MM.1S (cell line): Measurements from ENCODE around the gene ARL3.

Source experiments
- DNase-seq: peaks from one replicate; pipeline ENCODE4 v3.0.0-alpha.2; 2015
- H2AFZ ChIP-seq: fragments of 300-600 bp; sonication (generic); 2 replicates; pipeline ENCODE4 v1.6.0; 2016; ENCODE audit warnings: antibody characterized with exemption, low read length
- H3F3A ChIP-seq: fragments of 300-600 bp; sonication (generic); 2 replicates; pipeline ENCODE4 v1.6.1; 2016; ENCODE audit warnings: mild to moderate bottlenecking, antibody characterized with exemption, low read length, moderate library complexity, mixed read lengths; ENCODE audit not compliant: insufficient read depth
- H3K27ac ChIP-seq: fragments of 300-600 bp; sonication (generic); 2 replicates; pipeline ENCODE4 v1.5.1; 2016; ENCODE audit warnings: mild to moderate bottlenecking, low read length
- H3K27me3 ChIP-seq: fragments of 300-600 bp; sonication (generic); replicated peaks from 2 replicates; pipeline ENCODE4 v1.6.0; 2016; ENCODE audit warnings: low read length; ENCODE audit not compliant: insufficient read depth
- H3K36me3 ChIP-seq: fragments of 300-600 bp; sonication (generic); replicated peaks from 2 replicates; pipeline ENCODE4 v1.6.1; 2016; ENCODE audit warnings: mild to moderate bottlenecking, low read length, mixed read lengths; ENCODE audit not compliant: insufficient read depth
- H3K4me1 ChIP-seq: fragments of 300-600 bp; sonication (generic); 2 replicates; pipeline ENCODE4 v1.6.1; 2016; ENCODE audit warnings: low read length, mixed read lengths
- H3K4me2 ChIP-seq: fragments of 300-600 bp; sonication (generic); 2 replicates; pipeline ENCODE4 v1.6.0; 2016; ENCODE audit warnings: low read depth, low read length
- H3K4me3 ChIP-seq: fragments of 300-600 bp; sonication (generic); 2 replicates; pipeline ENCODE4 v1.5.1; 2016; ENCODE audit warnings: low read length, mixed read lengths
- H3K79me2 ChIP-seq: fragments of 300-600 bp; sonication (generic); 2 replicates; pipeline ENCODE4 v1.6.1; 2016; ENCODE audit warnings: mixed run types, low read length, mixed read lengths
- H3K9ac ChIP-seq: fragments of 300-600 bp; sonication (generic); 2 replicates; pipeline ENCODE4 v1.6.1; 2016; ENCODE audit warnings: low read length, mixed read lengths
- H3K9me2 ChIP-seq: fragments of 300-600 bp; sonication (generic); replicated peaks from 2 replicates; pipeline ENCODE4 v1.6.1; 2016; ENCODE audit warnings: mild to moderate bottlenecking, low read length, mixed read lengths; ENCODE audit not compliant: insufficient read depth
- H3K9me3 ChIP-seq: fragments of 300-600 bp; sonication (generic); replicated peaks from 2 replicates; pipeline ENCODE4 v1.6.1; 2016; ENCODE audit warnings: mild to moderate bottlenecking, low read length, mixed read lengths; ENCODE audit not compliant: insufficient read depth
- H4K20me1 ChIP-seq: fragments of 300-600 bp; sonication (generic); 2 replicates; pipeline ENCODE4 v1.6.1; 2016; ENCODE audit warnings: mild to moderate bottlenecking, low read length, moderate library complexity, mixed read lengths; ENCODE audit not compliant: insufficient read depth
- CTCF ChIP-seq: fragments of 300-600 bp; sonication (generic); IDR thresholded peaks from 2 replicates; pipeline ENCODE4 v1.5.1; 2016; ENCODE audit warnings: antibody characterized with exemption, low read length, mixed read lengths
- EZH2 ChIP-seq: fragments of 300-600 bp; sonication (generic); optimal IDR thresholded peaks from 2 replicates; pipeline ENCODE3; 2017; ENCODE audit warnings: low read depth, mild to moderate bottlenecking, antibody characterized with exemption, low read length, mixed read lengths
- EZH2phosphoT487 ChIP-seq: fragments of 300-600 bp; sonication (generic); IDR thresholded peaks from 2 replicates; pipeline ENCODE4 v1.6.1; 2018; ENCODE audit warnings: antibody characterized with exemption, low read length

Gene ARL3

GRCh38 chr10:102630663-102631062, 83.5 kb downstream of the ARL3 start:
- Histone ChIP-seq H3K9me2 (no peaks in the 10 kb centered on the region), H3K27me3 (no peaks in the 10 kb centered on the region), H3K4me1 (no peaks in the 10 kb centered on the region), H4K20me1 (no peaks in the 10 kb centered on the region), H3K9ac (no peak overlapping the region), H3K36me3 (no peaks in the 10 kb centered on the region), H3K9me3 (no peaks in the 10 kb centered on the region), H3K4me3 (no peak overlapping the region), H3K27ac (no peak overlapping the region), H2AFZ (no peak overlapping the region), H3K79me2 (no peaks in the 10 kb centered on the region), H3F3A (no peaks in the 10 kb centered on the region), H3K4me2 (no peak overlapping the region)
- TF ChIP-seq CTCF (no peak), EZH2phosphoT487 (no peak)
- no peak for DNase-seq

- Histone ChIP-seq H4K20me1 (no peaks in the 10 kb centered on the region), H3K9me2 (no peaks in the 10 kb centered on the region), H3K27ac (no peak overlapping the region), H3K9me3 (no peaks in the 10 kb centered on the region), H3K4me3 (no peak overlapping the region), H3K9ac (no peak overlapping the region), H3K27me3 (no peaks in the 10 kb centered on the region), H3K4me2 (no peak overlapping the region), H3K79me2 (no peaks in the 10 kb centered on the region), H3K36me3 (no peaks in the 10 kb centered on the region), H3K4me1 (no peaks in the 10 kb centered on the region), H3F3A (no peaks in the 10 kb centered on the region), H2AFZ (no peak overlapping the region)
- no peak for DNase-seq
- TF ChIP-seq EZH2 (no peak), CTCF (no peak), EZH2phosphoT487 (no peak)
Measured at GRCh38 chr10:102629661-102630614, 84.3 kb downstream of the ARL3 start.

GRCh38 chr10:102628451-102628911, 85.7 kb downstream of the ARL3 start:
- Histone ChIP-seq H3K4me2 (no peak overlapping the region), H3F3A (no peaks in the 10 kb centered on the region), H3K79me2 (no peaks in the 10 kb centered on the region), H3K27ac (no peak overlapping the region), H3K27me3 (no peaks in the 10 kb centered on the region), H3K4me1 (no peaks in the 10 kb centered on the region), H3K9me2 (no peaks in the 10 kb centered on the region), H3K4me3 (no peak overlapping the region), H4K20me1 (no peaks in the 10 kb centered on the region), H3K36me3 (no peaks in the 10 kb centered on the region), H3K9me3 (no peaks in the 10 kb centered on the region), H2AFZ (no peak overlapping the region), H3K9ac (no peak overlapping the region)
- no peak for DNase-seq
- no peak for TF ChIP-seq CTCF
- TF ChIP-seq EZH2: no peak
- no peak for TF ChIP-seq EZH2phosphoT487
